Bronchial epithelial cell (primary cell): ENCODE measurements around the gene TREML2. TPM values are rescaled to one million over a fixed set of nuclear protein-coding genes. Genes with fewer than 3 reads are reported as not detected.

Experiments
- DNase-seq: peaks from one replicate; pipeline ENCODE4 v3.0.0-alpha.2; 2010; ENCODE audit warnings: low read depth
- FAIRE-seq: peaks from 2 replicates; lab custom pipeline; 2011; peaks lifted over from hg19 to GRCh38; lab: Jason Lieb, UNC
- H3K27me3 ChIP-seq: 2 replicates; pipeline ENCODE4 v1.5.1; 2011; ENCODE audit warnings: low read length; ENCODE audit not compliant: control insufficient read depth, insufficient read depth
- H3K36me3 ChIP-seq: 2 replicates; pipeline ENCODE4 v1.5.1; 2011; ENCODE audit warnings: low read length; ENCODE audit not compliant: control insufficient read depth, insufficient read depth
- H3K4me3 ChIP-seq: 2 replicates; pipeline ENCODE4 v1.5.1; 2011; ENCODE audit warnings: mild to moderate bottlenecking, low read depth, low read length, control low read depth
- total RNA-seq: library from RNA; depleted of rRNA; stranded (reverse); fragments of >200 nt; gene quantifications from 2 replicates; pipeline ENCODE4 v1.2.1, GENCODE V29; 2014
- TF ChIP-seq, protein P1 (sequence below): IDR thresholded peaks from 2 replicates; pipeline ENCODE4 v1.5.1; 2011; ENCODE audit warnings: mild to moderate bottlenecking, moderate library complexity, low read length, control low read depth, inconsistent platforms; ENCODE audit not compliant: insufficient read depth, severe bottlenecking

Gene TREML2
- total RNA-seq, 1 donor from 2014 or later = not detected

DNA sequence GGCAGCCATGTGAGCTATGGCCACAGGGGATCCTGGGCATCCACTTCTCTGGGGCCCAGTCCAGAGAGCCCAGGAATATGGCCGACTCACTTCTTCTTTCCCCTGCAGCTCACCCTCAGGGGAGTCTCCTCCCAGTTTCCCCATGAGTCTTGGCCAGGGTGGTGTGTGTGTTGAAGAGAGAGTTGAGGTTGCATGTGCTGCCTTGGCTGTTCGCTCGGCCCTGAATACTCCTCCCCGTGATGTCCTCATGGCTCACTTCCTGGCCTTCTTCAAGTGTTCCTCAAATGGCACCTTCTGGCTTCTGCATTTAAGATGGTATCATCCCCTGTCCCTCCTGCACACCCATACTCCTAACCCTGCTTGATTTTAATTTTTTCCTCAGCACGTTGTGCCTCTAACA, 43.6 kb downstream of the TREML2 start:
- FAIRE-seq (no peak), DNase-seq (no peak)
- no peaks in the 10 kb centered on the region for H3K27me3 ChIP-seq
- H3K4me3 ChIP-seq = no peak overlapping the region
- TF ChIP-seq, protein P1, sequence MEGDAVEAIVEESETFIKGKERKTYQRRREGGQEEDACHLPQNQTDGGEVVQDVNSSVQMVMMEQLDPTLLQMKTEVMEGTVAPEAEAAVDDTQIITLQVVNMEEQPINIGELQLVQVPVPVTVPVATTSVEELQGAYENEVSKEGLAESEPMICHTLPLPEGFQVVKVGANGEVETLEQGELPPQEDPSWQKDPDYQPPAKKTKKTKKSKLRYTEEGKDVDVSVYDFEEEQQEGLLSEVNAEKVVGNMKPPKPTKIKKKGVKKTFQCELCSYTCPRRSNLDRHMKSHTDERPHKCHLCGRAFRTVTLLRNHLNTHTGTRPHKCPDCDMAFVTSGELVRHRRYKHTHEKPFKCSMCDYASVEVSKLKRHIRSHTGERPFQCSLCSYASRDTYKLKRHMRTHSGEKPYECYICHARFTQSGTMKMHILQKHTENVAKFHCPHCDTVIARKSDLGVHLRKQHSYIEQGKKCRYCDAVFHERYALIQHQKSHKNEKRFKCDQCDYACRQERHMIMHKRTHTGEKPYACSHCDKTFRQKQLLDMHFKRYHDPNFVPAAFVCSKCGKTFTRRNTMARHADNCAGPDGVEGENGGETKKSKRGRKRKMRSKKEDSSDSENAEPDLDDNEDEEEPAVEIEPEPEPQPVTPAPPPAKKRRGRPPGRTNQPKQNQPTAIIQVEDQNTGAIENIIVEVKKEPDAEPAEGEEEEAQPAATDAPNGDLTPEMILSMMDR = no peak
- no peaks in the 10 kb centered on the region for H3K36me3 ChIP-seq

DNA sequence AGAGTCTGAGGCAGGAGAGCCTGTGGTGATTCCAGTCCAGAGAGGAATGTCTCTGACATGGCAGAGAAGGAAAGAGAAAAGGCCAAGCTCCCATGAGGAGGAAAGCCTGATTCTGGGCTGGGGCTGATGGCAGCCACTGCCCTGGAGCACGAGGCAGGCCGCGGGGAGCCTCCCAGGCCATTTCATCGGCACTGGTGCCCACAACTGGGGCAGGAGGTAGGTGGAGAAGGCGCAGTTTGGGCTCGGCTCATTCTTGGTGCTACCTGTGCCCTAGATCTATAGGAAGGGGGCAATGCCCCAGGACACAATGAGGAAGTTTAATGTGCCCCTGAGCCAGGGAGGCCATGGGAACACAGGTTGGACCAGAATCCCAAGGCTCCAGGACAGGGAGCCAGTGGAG, 44.2 kb downstream of the TREML2 start:
- Histone ChIP-seq H3K36me3 (no peaks in the 10 kb centered on the region), H3K4me3 (no peak overlapping the region), H3K27me3 (no peaks in the 10 kb centered on the region)
- DNase-seq = no peak
- no peak for FAIRE-seq
- TF ChIP-seq, protein P1 = no peak

DNA sequence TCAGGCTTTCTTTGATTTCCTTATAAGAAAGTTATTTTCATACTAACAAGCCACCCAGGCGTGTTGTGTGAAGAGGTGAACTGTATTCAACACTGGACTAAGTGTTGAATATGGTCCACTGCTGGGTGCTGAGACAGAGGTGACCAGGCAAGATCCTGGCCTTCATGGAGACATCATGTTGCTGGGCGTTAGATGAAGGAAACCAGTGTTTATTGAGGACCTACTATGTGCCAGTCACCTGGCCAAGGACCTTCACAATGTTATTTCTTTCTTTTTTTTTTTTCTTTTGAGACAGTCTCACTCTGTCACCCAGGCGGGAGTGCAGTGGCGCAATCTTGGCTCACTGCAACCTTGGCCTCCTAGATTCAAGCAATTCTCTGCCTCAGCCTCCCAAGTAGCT, 44.9 kb downstream of the TREML2 start:
- TF ChIP-seq, protein P1 = no peak
- H3K4me3 ChIP-seq = no peak overlapping the region
- H3K27me3 ChIP-seq = no peaks in the 10 kb centered on the region
- H3K36me3 ChIP-seq = no peaks in the 10 kb centered on the region
- FAIRE-seq = no peak
- DNase-seq = no peak

- Histone ChIP-seq H3K36me3 (no peaks in the 10 kb centered on the region), H3K27me3 (no peaks in the 10 kb centered on the region), H3K4me3 (no peak overlapping the region)
- DNase-seq (no peak), FAIRE-seq (no peak)
- TF ChIP-seq, protein P1 = no peak
Measured at GRCh38 chr6:41155132-41155805, 45.7 kb downstream of the TREML2 start.

GRCh38 chr6:41153992-41154625, 46.8 kb downstream of the TREML2 start, which contains the start of gene TREML1:
TREML1 (minus strand) TSS chr6:41154347; CDS start chr6:41154288, 59 bp downstream.
- Histone ChIP-seq H3K27me3 (no peaks in the 10 kb centered on the region), H3K4me3 (no peak within 1 kb of the TSS), H3K36me3 (no peaks in the 10 kb centered on the region)
- FAIRE-seq (no peak), DNase-seq (peak; percentile 38)
- TF ChIP-seq, protein P1 = no peak

DNA sequence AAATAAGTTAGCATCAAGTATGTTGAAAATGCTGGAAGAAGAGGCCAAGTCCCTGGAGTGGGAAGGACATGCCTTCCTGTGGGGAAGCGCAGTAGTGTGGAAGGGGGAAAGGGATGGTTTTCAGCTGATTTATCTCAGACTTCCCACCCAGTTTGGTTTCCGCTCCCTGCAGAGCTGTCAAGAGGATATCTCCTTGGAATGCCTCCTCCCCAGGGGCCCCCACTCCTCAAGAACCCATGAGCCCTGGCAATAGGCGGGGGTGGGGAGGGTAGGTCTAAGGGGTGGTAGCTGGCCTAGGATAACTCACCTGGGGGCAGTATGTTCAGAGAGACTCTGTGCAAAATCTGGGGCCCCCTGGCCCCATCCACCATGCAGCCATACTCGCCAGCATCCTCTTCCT, 47.5 kb downstream of the TREML2 start:
- no peaks in the 10 kb centered on the region for H3K36me3 ChIP-seq
- DNase-seq (no peak), FAIRE-seq (no peak)
- H3K4me3 ChIP-seq = no peak overlapping the region
- H3K27me3 ChIP-seq = no peaks in the 10 kb centered on the region
- TF ChIP-seq, protein P1 = no peak
